ENCODE results near the gene ENTPD8. TPM values are rescaled to one million over a fixed set of nuclear protein-coding genes. Genes with fewer than 3 reads are reported as not detected.
A peak's percentile ranks its signal among the peaks of the same experiment; 100 is the strongest.

ENTPD8 gene
- total and polyA plus RNA-seq, 2 of the 13 experiments (the other 11 are each of a cell fraction or from before 2014, with no cell fraction given) = 0.26 to 0.44 TPM

DNA sequence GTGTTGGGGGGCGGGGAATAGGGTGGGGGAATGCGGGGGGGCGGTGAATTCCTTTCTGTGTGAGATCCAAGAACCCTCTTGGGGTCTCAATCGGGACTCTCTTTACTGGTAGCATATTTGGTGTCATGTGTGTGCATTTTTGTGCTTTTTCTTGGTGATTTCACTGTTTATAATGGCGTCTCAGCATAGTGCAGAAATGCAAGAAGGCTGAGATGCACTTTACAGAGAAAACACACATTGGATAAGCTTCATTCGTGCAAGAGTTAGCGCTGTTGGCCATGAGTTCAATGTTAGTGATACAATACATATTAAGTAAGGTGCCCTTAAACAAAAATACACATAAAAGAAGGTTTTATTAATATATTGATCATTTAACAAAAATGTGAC lies 771 bp upstream of the ENTPD8 start (continued):
- TF ChIP-seq ZNF672 (CRISPR knock-in tag; IDR thresholded peaks at IDR 0.05) = no peak

DNA sequence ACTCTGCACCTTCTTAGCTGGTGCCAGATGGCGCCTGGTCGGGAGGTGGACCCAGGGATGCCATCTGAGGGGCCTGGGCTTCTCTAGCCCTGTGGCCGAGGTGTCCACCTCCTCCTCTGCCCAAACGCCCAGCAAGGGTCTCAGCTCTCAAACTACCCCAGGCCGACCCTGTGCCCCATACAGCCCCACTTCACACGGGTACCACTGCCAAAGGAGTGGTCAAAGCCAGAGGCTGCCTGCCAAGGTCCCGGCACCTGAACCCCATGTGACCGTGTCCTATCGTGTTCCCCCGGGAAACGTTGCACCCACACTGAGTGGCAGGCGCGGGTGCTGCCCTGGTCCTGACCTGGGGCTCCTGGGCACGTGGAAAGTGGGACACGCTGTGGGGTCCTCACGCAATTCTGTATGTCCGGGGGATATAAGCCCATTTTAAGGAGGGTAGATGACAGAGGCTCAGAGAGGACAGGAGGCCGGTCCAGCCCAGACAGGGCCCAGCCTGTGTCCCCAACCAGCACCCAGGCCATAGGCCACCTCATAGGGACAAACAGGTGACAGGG lies 1.9 kb downstream of the ENTPD8 start:
- Histone ChIP-seq H3K36me3 (replicated peaks in 1 of 2; ENCODE audit: control insufficient read depth in 1 of 2, insufficient read depth in 2 of 2, low read length in 2 of 2) (no peaks in the 10 kb centered on the region), H3K27me3 (ENCODE audit: control insufficient read depth in 1 of 2, insufficient read depth in 2 of 2, low read length in 2 of 2) (peaks cover 11 to 35% of the 10 kb centered on the region in 2 experiments; a peak in 3 of 5 replicates), H3K4me1 (ENCODE audit: insufficient read depth, low read length) (peaks cover 31% of the 10 kb centered on the region), H3K79me2 (ENCODE audit: insufficient read depth, low read length) (no peaks in the 10 kb centered on the region), H3K4me3 (replicated peaks in 1 of 3; ENCODE audit: insufficient read depth in 1 of 3, low read depth in 2 of 3, low read length in 3 of 3) (no peak overlapping the region), H3K4me2 (ENCODE audit: low read depth, low read length) (no peak overlapping the region), H3K27ac (ENCODE audit: extremely low read length, insufficient read depth, low read length) (no peak overlapping the region), H3K9me3 (ENCODE audit: low read length) (no peaks in the 10 kb centered on the region), H3K9ac (ENCODE audit: insufficient read depth, low read depth, low read length) (no peak overlapping the region), H4K20me1 (ENCODE audit: insufficient read depth, low read length) (no peaks in the 10 kb centered on the region), H2AFZ (ENCODE audit: low read length) (no peak overlapping the region)
- ATAC-seq (no peak), DNase-seq (ENCODE audit: low spot score) (no peak), FAIRE-seq (no peak)
- intact Hi-C loops (cut with micrococcal nuclease; ENCODE audit: unreplicated experiment) (no loop called here), in situ Hi-C loops (cut with HindIII; ENCODE audit: extremely low pct_ligation_motif_present, low pct_unique_long_range_greater_than_20kb) (no loop called here)
- BruUV-seq (replicated peaks) = no TSS peak
- ChIA-PET POLR2A (no interaction called here), CTCF (ENCODE audit: low intra/inter-chr PET ratio, low total read pairs) (no interaction called here)
- no peak for TF ChIP-seq THAP7 (CRISPR knock-in tag; IDR thresholded peaks at IDR 0.05)
- 0 out of 2 replicates have a peak, but pooled peaks have one; percentile 38 for TF ChIP-seq HNRNPL (IDR thresholded peaks at IDR 0.05; ENCODE audit: low read depth, low read length)
- WGBS (ENCODE audit: low lambda C conversion rate) = 34% methylated on average over 11 of the region's 18 CpGs

GRCh38 chr9:137438591-137439157 lies 2.5 kb downstream of the ENTPD8 start:
- FAIRE-seq = no peak
- Histone ChIP-seq H2AFZ (ENCODE audit: low read length) (no peak overlapping the region), H3K4me1 (ENCODE audit: insufficient read depth, low read length) (peaks cover 31% of the 10 kb centered on the region), H3K36me3 (replicated peaks in 1 of 2; ENCODE audit: control insufficient read depth in 1 of 2, insufficient read depth in 2 of 2, low read length in 2 of 2) (no peaks in the 10 kb centered on the region), H3K9me3 (ENCODE audit: low read length) (no peaks in the 10 kb centered on the region), H3K9ac (ENCODE audit: insufficient read depth, low read depth, low read length) (no peak overlapping the region), H3K27ac (ENCODE audit: extremely low read length, insufficient read depth, low read length) (no peak overlapping the region), H3K27me3 (ENCODE audit: control insufficient read depth in 1 of 2, insufficient read depth in 2 of 2, low read length in 2 of 2) (peaks cover 11 to 35% of the 10 kb centered on the region in 2 experiments; a peak in 3 of 5 replicates), H3K4me2 (ENCODE audit: low read depth, low read length) (no peak overlapping the region), H3K79me2 (ENCODE audit: insufficient read depth, low read length) (no peaks in the 10 kb centered on the region), H4K20me1 (ENCODE audit: insufficient read depth, low read length) (no peaks in the 10 kb centered on the region), H3K4me3 (replicated peaks in 1 of 3; ENCODE audit: insufficient read depth in 1 of 3, low read depth in 2 of 3, low read length in 3 of 3) (no peak overlapping the region)
- WGBS (ENCODE audit: low lambda C conversion rate) = 46% methylated on average over 3 of the region's 22 CpGs
- intact Hi-C loops (cut with micrococcal nuclease; ENCODE audit: unreplicated experiment) = no loop called here
- CTCF ChIA-PET (ENCODE audit: low intra/inter-chr PET ratio, low total read pairs) = no interaction called here
- POLR2A ChIA-PET = no interaction called here
- no peak for ATAC-seq
- no TSS peak for BruUV-seq (replicated peaks)
- in situ Hi-C loops (cut with HindIII; ENCODE audit: extremely low pct_ligation_motif_present, low pct_unique_long_range_greater_than_20kb) = no loop called here
- no peak for DNase-seq (ENCODE audit: low spot score)
- TF ChIP-seq DR1 (CRISPR knock-in tag; IDR thresholded peaks at IDR 0.05) (no peak), ZNF563 (CRISPR knock-in tag; IDR thresholded peaks at IDR 0.05) (no peak), ZNF264 (CRISPR knock-in tag; IDR thresholded peaks at IDR 0.05) (no peak), NFKBIZ (CRISPR knock-in tag; IDR thresholded peaks at IDR 0.05) (no peak), MTERF4 (CRISPR knock-in tag; IDR thresholded peaks at IDR 0.05) (no peak), NFKB2 (CRISPR knock-in tag; IDR thresholded peaks at IDR 0.05; ENCODE audit: borderline replicate concordance) (no peak), SKI (IDR thresholded peaks at IDR 0.05; ENCODE audit: partially characterized antibody) (no peak), ZNF329 (CRISPR knock-in tag; IDR thresholded peaks at IDR 0.05; ENCODE audit: low read depth) (no peak)
- TF ChIP-seq, protein P1, sequence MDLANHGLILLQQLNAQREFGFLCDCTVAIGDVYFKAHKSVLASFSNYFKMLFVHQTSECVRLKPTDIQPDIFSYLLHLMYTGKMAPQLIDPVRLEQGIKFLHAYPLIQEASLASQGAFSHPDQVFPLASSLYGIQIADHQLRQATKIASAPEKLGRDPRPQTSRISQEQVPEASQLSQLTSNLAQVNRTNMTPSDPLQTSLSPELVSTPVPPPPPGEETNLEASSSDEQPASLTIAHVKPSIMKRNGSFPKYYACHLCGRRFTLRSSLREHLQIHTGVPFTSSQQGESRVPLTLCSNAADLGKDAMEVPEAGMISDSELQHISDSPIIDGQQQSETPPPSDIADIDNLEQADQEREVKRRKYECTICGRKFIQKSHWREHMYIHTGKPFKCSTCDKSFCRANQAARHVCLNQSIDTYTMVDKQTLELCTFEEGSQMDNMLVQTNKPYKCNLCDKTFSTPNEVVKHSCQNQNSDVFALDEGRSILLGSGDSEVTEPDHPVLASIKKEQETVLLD (CRISPR knock-in tag; IDR thresholded peaks at IDR 0.05; ENCODE audit: low read depth) = no peak
- TF ChIP-seq, protein P2, sequence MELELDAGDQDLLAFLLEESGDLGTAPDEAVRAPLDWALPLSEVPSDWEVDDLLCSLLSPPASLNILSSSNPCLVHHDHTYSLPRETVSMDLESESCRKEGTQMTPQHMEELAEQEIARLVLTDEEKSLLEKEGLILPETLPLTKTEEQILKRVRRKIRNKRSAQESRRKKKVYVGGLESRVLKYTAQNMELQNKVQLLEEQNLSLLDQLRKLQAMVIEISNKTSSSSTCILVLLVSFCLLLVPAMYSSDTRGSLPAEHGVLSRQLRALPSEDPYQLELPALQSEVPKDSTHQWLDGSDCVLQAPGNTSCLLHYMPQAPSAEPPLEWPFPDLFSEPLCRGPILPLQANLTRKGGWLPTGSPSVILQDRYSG (CRISPR knock-in tag; IDR thresholded peaks at IDR 0.05) = no peak
